Natural killer cell treated with Interleukin-12 subunit alpha and Interleukin-12 subunit beta and Interleukin-15 and Interleukin-18, amount 100 ng/mL, for 72 hours (primary cell): ENCODE results near the gene CCDC149. TPM values are rescaled to one million over a fixed set of nuclear protein-coding genes. Genes with fewer than 3 reads are reported as not detected.

Experiments used
- total RNA-seq, 2 donors: library from RNA; stranded (reverse); gene quantifications; one replicate each; pipeline ENCODE4 v1.2.3, GENCODE V29; 2022

CCDC149 gene
- total RNA-seq, 2 donors from 2014 or later, result not detected

Other genes with a start within 250 kb of the CCDC149 start
- gene SOD3, start 117.5 kb downstream of the CCDC149 start, total RNA-seq, result not detected
- not detected for gene LGI2, start 117.9 kb upstream of the CCDC149 start, total RNA-seq
- 10 to 100 TPM; 11.3 to 11.7 TPM for gene SEPSECS, start 247.4 kb upstream of the CCDC149 start, total RNA-seq